Right lobe of liver (tissue), 4 donors: ENCODE data around the gene LHFPL2.

Experiments used
- CTCF ChIP-seq, 4 donors: fragments of 200-600 bp in 3 of 4; fragments of 450-650 bp in 1 of 4; IDR thresholded peaks; one replicate each; pipeline versions ENCODE4 v1.5.1 to v1.8.0; 2016 to 2022; ENCODE audit warnings: antibody characterized with exemption in 4 of 4, mild to moderate bottlenecking in 2 of 4
- POLR2A ChIP-seq: fragments of 450-650 bp; IDR thresholded peaks from one replicate; pipeline ENCODE4 v1.6.1; 2017; ENCODE audit warnings: antibody characterized with exemption, mild to moderate bottlenecking
- donor health status: DM: no; HTN: no; CAD: no.
- donor health status: DM: no; HTN: no; CAD: no.
- donor health status: DM: no; HTN: yes; CAD: no.

GRCh38 chr5:78497573-78498533 lies 150.7 kb downstream of the LHFPL2 start:
- TF ChIP-seq CTCF (IDR thresholded peaks at IDR 0.05) (no peak), POLR2A (no peak)
